HEK293 (cell line): ENCODE data around the gene TPI1.

Experiments used
- CTCF ChIA-PET: fragments of 350-600 bp; formaldehyde crosslinking; extraction: SDS; loops from one replicate; lab custom pipeline; 2021; ENCODE audit warnings: antibody characterized with exemption; lab: Yijun Ruan, JAX
- POLR2A ChIA-PET: fragments of 300-600 bp; formaldehyde crosslinking; extraction: SDS; loops from one replicate; lab custom pipeline; 2020; ENCODE audit warnings: antibody characterized with exemption, inconsistent platforms; lab: Yijun Ruan, JAX
- H3K27ac ChIP-seq: fragments of 200-500 bp; sonication (Bioruptor generic); 2 replicates; pipeline ENCODE4 v1.5.1; 2014; ENCODE audit warnings: low read depth, low read length, control low read depth, inconsistent platforms; ENCODE audit errors: extremely low read depth
- H3K36me3 ChIP-seq, 2 experiments: fragments of 200-500 bp in 1 of 2; sonication (Bioruptor generic) in 1 of 2; 1 replicate in 1 of 2; 2 replicates in 1 of 2; pipeline ENCODE4 v1.5.1; 2014 to 2017; ENCODE audit warnings: inconsistent platforms in 2 of 2, low read length in 2 of 2; ENCODE audit not compliant: control insufficient read depth in 2 of 2, insufficient read depth in 1 of 2
- H3K4me1 ChIP-seq: fragments of 200-500 bp; sonication (Bioruptor generic); 2 replicates; pipeline ENCODE4 v1.5.1; 2014; ENCODE audit warnings: mild to moderate bottlenecking, low read length, inconsistent platforms; ENCODE audit not compliant: control insufficient read depth, insufficient read depth
- H3K4me3 ChIP-seq: 2 replicates; pipeline ENCODE4 v1.5.1; 2011; ENCODE audit warnings: low read depth, mild to moderate bottlenecking, control low read depth, low read length, moderate library complexity
- H3K9me3 ChIP-seq: fragments of 200-500 bp; sonication (Bioruptor generic); 2 replicates; pipeline ENCODE4 v1.5.1; 2014; ENCODE audit warnings: low read depth, low read length, inconsistent platforms; ENCODE audit not compliant: control insufficient read depth, insufficient read depth
- CTCF ChIP-seq: fragments of 450-650 bp; formaldehyde crosslinking; IDR thresholded peaks from 2 replicates; pipeline ENCODE4 v1.5.1; 2016; ENCODE audit warnings: missing biosample characterization, missing genetic modification characterization
- EGR2 ChIP-seq: fragments of 450-650 bp; formaldehyde crosslinking; IDR thresholded peaks from 2 replicates; pipeline ENCODE4 v1.5.1; 2016; ENCODE audit warnings: low read depth, missing biosample characterization, missing genetic modification characterization
- GFI1B ChIP-seq: fragments of 450-650 bp; formaldehyde crosslinking; IDR thresholded peaks from 2 replicates; pipeline ENCODE4 v1.5.1; 2016; ENCODE audit warnings: missing biosample characterization, missing genetic modification characterization
- HOXD13 ChIP-seq: sonication (generic); formaldehyde crosslinking; IDR thresholded peaks from 2 replicates; pipeline ENCODE4 v1.8.0; 2022; ENCODE audit warnings: missing genetic modification reagents, borderline replicate concordance
- IKZF3 ChIP-seq: fragments of 450-650 bp; IDR thresholded peaks from 2 replicates; pipeline ENCODE4 v1.5.0; 2018; ENCODE audit warnings: missing biosample characterization, mild to moderate bottlenecking, missing genetic modification characterization, moderate library complexity
- KLF9 ChIP-seq: fragments of 450-650 bp; formaldehyde crosslinking; IDR thresholded peaks from 2 replicates; pipeline ENCODE4 v1.5.1; 2016; ENCODE audit warnings: missing biosample characterization, missing genetic modification characterization, low read depth
- PATZ1 ChIP-seq: fragments of 450-650 bp; formaldehyde crosslinking; IDR thresholded peaks from 2 replicates; pipeline ENCODE4 v1.5.1; 2016; ENCODE audit warnings: missing biosample characterization, missing genetic modification characterization
- SP2 ChIP-seq: fragments of 450-650 bp; formaldehyde crosslinking; IDR thresholded peaks from 2 replicates; pipeline ENCODE4 v1.5.1; 2016; ENCODE audit warnings: missing biosample characterization, missing genetic modification characterization
- SP3 ChIP-seq: fragments of 450-650 bp; formaldehyde crosslinking; IDR thresholded peaks from 2 replicates; pipeline ENCODE4 v1.5.1; 2016; ENCODE audit warnings: missing biosample characterization, missing genetic modification characterization
- SP7 ChIP-seq: fragments of 450-650 bp; formaldehyde crosslinking; IDR thresholded peaks from 2 replicates; pipeline ENCODE4 v1.5.1; 2016; ENCODE audit warnings: missing biosample characterization, missing genetic modification characterization
- TCF7L2 ChIP-seq: IDR thresholded peaks from 2 replicates; pipeline ENCODE4 v1.6.1; 2011; ENCODE audit warnings: low read depth, mild to moderate bottlenecking, inconsistent platforms, low read length, moderate library complexity, borderline replicate concordance
- ZBTB17 ChIP-seq: fragments of 450-650 bp; formaldehyde crosslinking; IDR thresholded peaks from 2 replicates; pipeline ENCODE4 v1.5.1; 2016; ENCODE audit warnings: missing biosample characterization, missing genetic modification characterization
- ZBTB20 ChIP-seq: fragments of 450-650 bp; formaldehyde crosslinking; IDR thresholded peaks from 2 replicates; pipeline ENCODE4 v1.5.1; 2016; ENCODE audit warnings: missing biosample characterization, missing genetic modification characterization
- ZBTB7A ChIP-seq: fragments of 450-650 bp; formaldehyde crosslinking; IDR thresholded peaks from 2 replicates; pipeline ENCODE4 v1.5.1; 2016; ENCODE audit warnings: low read depth, missing biosample characterization, missing genetic modification characterization
- ZFHX2 ChIP-seq: fragments of 450-650 bp; formaldehyde crosslinking; conservative IDR thresholded peaks from 2 replicates; pipeline ENCODE4 v1.5.1; 2016; ENCODE audit warnings: missing biosample characterization, missing genetic modification characterization
- ZFP37 ChIP-seq: fragments of 450-650 bp; formaldehyde crosslinking; IDR thresholded peaks from 2 replicates; pipeline ENCODE4 v1.5.1; 2016; ENCODE audit warnings: missing biosample characterization, missing genetic modification characterization
- ZNF174 ChIP-seq: fragments of 450-650 bp; formaldehyde crosslinking; IDR thresholded peaks from 2 replicates; pipeline ENCODE4 v1.5.0; 2017; ENCODE audit warnings: missing biosample characterization, mild to moderate bottlenecking, missing genetic modification characterization
- ZNF211 ChIP-seq: fragments of 450-650 bp; formaldehyde crosslinking; IDR thresholded peaks from 2 replicates; pipeline ENCODE4 v1.5.1; 2016; ENCODE audit warnings: low read depth, missing biosample characterization, missing genetic modification characterization
- ZNF24 ChIP-seq: fragments of 450-650 bp; formaldehyde crosslinking; IDR thresholded peaks from 2 replicates; pipeline ENCODE4 v1.5.1; 2016; ENCODE audit warnings: missing biosample characterization, missing genetic modification characterization
- ZNF366 ChIP-seq: fragments of 450-650 bp; formaldehyde crosslinking; conservative IDR thresholded peaks from 2 replicates; pipeline ENCODE4 v1.5.1; 2016; ENCODE audit warnings: missing biosample characterization, missing genetic modification characterization
- ZNF449 ChIP-seq: fragments of 450-650 bp; formaldehyde crosslinking; IDR thresholded peaks from 2 replicates; pipeline ENCODE4 v1.5.1; 2017; ENCODE audit warnings: missing biosample characterization, mild to moderate bottlenecking, missing genetic modification characterization, moderate library complexity
- ZNF501 ChIP-seq: fragments of 450-650 bp; formaldehyde crosslinking; IDR thresholded peaks from 2 replicates; pipeline ENCODE4 v1.5.1; 2016; ENCODE audit warnings: missing biosample characterization, missing genetic modification characterization
- ZNF624 ChIP-seq: fragments of 450-650 bp; formaldehyde crosslinking; IDR thresholded peaks from 2 replicates; pipeline ENCODE4 v1.5.1; 2017; ENCODE audit warnings: missing biosample characterization, missing genetic modification characterization
- ZNF658 ChIP-seq: fragments of 450-650 bp; formaldehyde crosslinking; IDR thresholded peaks from 2 replicates; pipeline ENCODE4; 2016; ENCODE audit warnings: missing biosample characterization, missing genetic modification characterization
- TF ChIP-seq, protein P1 (sequence below): fragments of 450-650 bp; formaldehyde crosslinking; IDR thresholded peaks from 2 replicates; pipeline ENCODE4 v1.5.1; 2016; ENCODE audit warnings: missing biosample characterization, missing genetic modification characterization
- TF ChIP-seq, protein P2 (sequence below): fragments of 450-650 bp; formaldehyde crosslinking; IDR thresholded peaks from 2 replicates; pipeline ENCODE4 v1.5.1; 2017; ENCODE audit warnings: missing biosample characterization, missing genetic modification characterization

The TPI1 gene

GRCh38 chr12:6827437-6827911, 39.9 kb upstream of the TPI1 start:
- Histone ChIP-seq H3K9me3 (no peaks in the 10 kb centered on the region), H3K36me3 (peaks cover 3 to 30% of the 10 kb centered on the region in 2 experiments), H3K27ac (no peak overlapping the region; the same call in 1 of the 2 replicates), H3K4me1 (no peaks in the 10 kb centered on the region), H3K4me3 (no peak overlapping the region)
- CTCF ChIA-PET: interaction anchor here (0.6 to 8.1 kb wide), 6 partner anchors 24 to 459 kb away, joined by 3 to 116 read pairs (median 3); partner anchors contain the start of genes MLF2, TPI1 and USP5
- POLR2A ChIA-PET: interaction anchor here (0.7 to 6.0 kb wide), 9 partner anchors 25 to 293 kb away, joined by 3 to 55 read pairs (median 4); partner anchors contain the start of genes CDCA3, COPS7A, GAPDH and MLF2
- TF ChIP-seq GFI1B (tag by site-specific recombination): 0 out of 2 replicates have a peak, but pooled peaks have one; percentile 55
- 0 out of 2 replicates have a peak, but pooled peaks have one; percentile 38 for TF ChIP-seq ZNF501 (tag by site-specific recombination)
- TF ChIP-seq KLF9: no peak
- TF ChIP-seq SP7 (tag by site-specific recombination): 0 out of 2 replicates have a peak, but pooled peaks have one; percentile 23
- TF ChIP-seq IKZF3 (tag by site-specific recombination): peak; percentile 61; the same call in 1 of the 2 replicates
- TF ChIP-seq SP3 (tag by site-specific recombination): peak; percentile 52
- TF ChIP-seq ZNF211 (tag by site-specific recombination): no peak
- peak; percentile 60 for TF ChIP-seq ZBTB17 (tag by site-specific recombination)
- peak; percentile 48 for TF ChIP-seq ZNF366 (tag by site-specific recombination)
- TF ChIP-seq ZNF624: no peak
- peak; percentile 17; the same call in 1 of the 2 replicates for TF ChIP-seq PATZ1
- 0 out of 2 replicates have a peak, but pooled peaks have one; percentile 34 for TF ChIP-seq ZNF449
- TF ChIP-seq, protein P1, sequence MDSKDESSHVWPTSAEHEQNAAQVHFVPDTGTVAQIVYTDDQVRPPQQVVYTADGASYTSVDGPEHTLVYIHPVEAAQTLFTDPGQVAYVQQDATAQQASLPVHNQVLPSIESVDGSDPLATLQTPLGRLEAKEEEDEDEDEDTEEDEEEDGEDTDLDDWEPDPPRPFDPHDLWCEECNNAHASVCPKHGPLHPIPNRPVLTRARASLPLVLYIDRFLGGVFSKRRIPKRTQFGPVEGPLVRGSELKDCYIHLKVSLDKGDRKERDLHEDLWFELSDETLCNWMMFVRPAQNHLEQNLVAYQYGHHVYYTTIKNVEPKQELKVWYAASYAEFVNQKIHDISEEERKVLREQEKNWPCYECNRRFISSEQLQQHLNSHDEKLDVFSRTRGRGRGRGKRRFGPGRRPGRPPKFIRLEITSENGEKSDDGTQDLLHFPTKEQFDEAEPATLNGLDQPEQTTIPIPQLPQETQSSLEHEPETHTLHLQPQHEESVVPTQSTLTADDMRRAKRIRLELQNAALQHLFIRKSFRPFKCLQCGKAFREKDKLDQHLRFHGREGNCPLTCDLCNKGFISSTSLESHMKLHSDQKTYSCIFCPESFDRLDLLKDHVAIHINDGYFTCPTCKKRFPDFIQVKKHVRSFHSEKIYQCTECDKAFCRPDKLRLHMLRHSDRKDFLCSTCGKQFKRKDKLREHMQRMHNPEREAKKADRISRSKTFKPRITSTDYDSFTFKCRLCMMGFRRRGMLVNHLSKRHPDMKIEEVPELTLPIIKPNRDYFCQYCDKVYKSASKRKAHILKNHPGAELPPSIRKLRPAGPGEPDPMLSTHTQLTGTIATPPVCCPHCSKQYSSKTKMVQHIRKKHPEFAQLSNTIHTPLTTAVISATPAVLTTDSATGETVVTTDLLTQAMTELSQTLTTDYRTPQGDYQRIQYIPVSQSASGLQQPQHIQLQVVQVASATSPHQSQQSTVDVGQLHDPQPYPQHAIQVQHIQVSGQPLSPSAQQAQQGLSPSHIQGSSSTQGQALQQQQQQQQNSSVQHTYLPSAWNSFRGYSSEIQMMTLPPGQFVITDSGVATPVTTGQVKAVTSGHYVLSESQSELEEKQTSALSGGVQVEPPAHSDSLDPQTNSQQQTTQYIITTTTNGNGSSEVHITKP: no peak
- TF ChIP-seq ZNF24 (tag by site-specific recombination): peak; percentile 43; the same call in 1 of the 2 replicates
- TF ChIP-seq, protein P2, sequence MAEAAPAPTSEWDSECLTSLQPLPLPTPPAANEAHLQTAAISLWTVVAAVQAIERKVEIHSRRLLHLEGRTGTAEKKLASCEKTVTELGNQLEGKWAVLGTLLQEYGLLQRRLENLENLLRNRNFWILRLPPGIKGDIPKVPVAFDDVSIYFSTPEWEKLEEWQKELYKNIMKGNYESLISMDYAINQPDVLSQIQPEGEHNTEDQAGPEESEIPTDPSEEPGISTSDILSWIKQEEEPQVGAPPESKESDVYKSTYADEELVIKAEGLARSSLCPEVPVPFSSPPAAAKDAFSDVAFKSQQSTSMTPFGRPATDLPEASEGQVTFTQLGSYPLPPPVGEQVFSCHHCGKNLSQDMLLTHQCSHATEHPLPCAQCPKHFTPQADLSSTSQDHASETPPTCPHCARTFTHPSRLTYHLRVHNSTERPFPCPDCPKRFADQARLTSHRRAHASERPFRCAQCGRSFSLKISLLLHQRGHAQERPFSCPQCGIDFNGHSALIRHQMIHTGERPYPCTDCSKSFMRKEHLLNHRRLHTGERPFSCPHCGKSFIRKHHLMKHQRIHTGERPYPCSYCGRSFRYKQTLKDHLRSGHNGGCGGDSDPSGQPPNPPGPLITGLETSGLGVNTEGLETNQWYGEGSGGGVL (tag by site-specific recombination): peak; percentile 28; the same call in 1 of the 2 replicates
- TF ChIP-seq ZNF174 (tag by site-specific recombination): no peak
- no peak for TF ChIP-seq ZBTB7A (tag by site-specific recombination)
- 0 out of 2 replicates have a peak, but pooled peaks have one; percentile 31 for TF ChIP-seq ZFP37 (tag by site-specific recombination)
- TF ChIP-seq TCF7L2: no peak
- TF ChIP-seq ZFHX2 (tag by site-specific recombination): peak; percentile 74
- TF ChIP-seq SP2: peak; percentile 58
- TF ChIP-seq EGR2 (tag by site-specific recombination): peak; percentile 48; the same call in 1 of the 2 replicates
- no peak for TF ChIP-seq ZNF658 (tag by site-specific recombination)
- no peak for TF ChIP-seq CTCF (tag by site-specific recombination)
- TF ChIP-seq HOXD13: no peak
- peak; percentile 94 for TF ChIP-seq ZBTB20
